Left lung (tissue), 10 donors: ENCODE results near the gene SETD2. TPM values are rescaled to one million over a fixed set of nuclear protein-coding genes. Genes with fewer than 3 reads are reported as not detected.

ENCODE experiments used
- ATAC-seq: fragments of 200-7000 bp; cut with Tn5 transposase; one replicate; pipeline ENCODE4 v1.9.1; 2020; ENCODE audit warnings: moderate library complexity
- DNase-seq, 4 donors: peaks; one replicate each; pipeline ENCODE4 v3.0.0-alpha.2; 2013 to 2020
- H3K27ac ChIP-seq, 2 donors: fragments of 200-600 bp; sonication (generic) in 1 of 2; one replicate each; pipeline versions ENCODE4 v1.5.0 to v1.8.0; 2020 to 2021
- H3K27me3 ChIP-seq, 2 donors: fragments of 200-600 bp; sonication (generic) in 1 of 2; one replicate each; pipeline versions ENCODE4 v1.5.0 to v1.8.0; 2020 to 2021
- H3K36me3 ChIP-seq, 2 donors: fragments of 200-600 bp; sonication (generic) in 1 of 2; one replicate each; pipeline versions ENCODE4 v1.5.0 to v1.8.0; 2020 to 2021
- H3K4me1 ChIP-seq, 2 donors: fragments of 200-600 bp; one replicate each; pipeline ENCODE4 v1.8.0; 2021
- H3K4me3 ChIP-seq, 2 donors: fragments of 200-600 bp; sonication (generic) in 1 of 2; one replicate each; pipeline versions ENCODE4 v1.5.0 to v1.8.0; 2020 to 2021; ENCODE audit warnings: mild to moderate bottlenecking in 1 of 2
- H3K9me3 ChIP-seq, 2 donors: fragments of 200-600 bp; sonication (generic) in 1 of 2; one replicate each; pipeline versions ENCODE4 v1.5.0 to v1.8.0; 2020 to 2021
- CTCF ChIP-seq, 2 donors: fragments of 200-600 bp; sonication (generic) in 1 of 2; IDR thresholded peaks; one replicate each; pipeline versions ENCODE4 v1.5.0 to v1.8.0; 2021; ENCODE audit warnings: antibody characterized with exemption in 2 of 2
- intact Hi-C, 2 donors: fragments of 100-400 bp; cut with DNase I; formaldehyde crosslinking; loops; one replicate each; pipeline versions ENCODE4 v1.11.2 to v1.14.2; 2022
- polyA plus RNA-seq, 6 donors: library from polyadenylated mRNA; unstranded; fragments of 120-200 nt; gene quantifications; one replicate each; pipeline ENCODE4 v1.2.1, GENCODE V29; 2013; ENCODE audit not compliant: insufficient read length in 6 of 6
- total RNA-seq, 2 donors: library from RNA; stranded (reverse); fragmentation: NEBNext Ultra II Directional; extraction: Animal tissue kit (Norgen Biotek cat#: 25700); gene quantifications; one replicate each; pipeline ENCODE4 v1.2.1, GENCODE V29; 2021
- donor health status: DM: no; HTN: yes; CAD: no.
- donor health status: DM: no; HTN: no; CAD: no.

The SETD2 gene
- total and polyA plus RNA-seq, 8 donors, result 40.1 to 68.9 (median 60.0) TPM

DNA sequence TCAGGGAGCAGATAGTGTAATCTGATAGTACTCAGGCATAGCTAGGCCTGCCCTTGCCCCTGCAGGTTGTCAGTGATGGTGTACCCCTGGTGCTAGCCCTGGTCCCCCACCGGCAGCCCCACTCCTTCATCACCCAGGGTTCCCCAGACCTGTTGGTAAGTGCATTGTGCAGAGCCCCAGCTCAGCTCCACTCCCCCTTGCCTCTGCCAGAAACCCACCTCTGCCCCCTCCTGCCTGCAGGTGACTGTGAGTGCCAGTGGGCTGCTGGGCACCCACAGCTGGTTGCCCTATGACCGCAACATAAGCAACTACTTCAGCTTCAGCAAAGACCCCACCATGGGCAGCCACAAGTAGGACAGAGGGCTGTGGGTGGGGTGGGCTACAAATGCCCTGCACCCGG lies 156.9 kb downstream of the SETD2 start:
- Histone ChIP-seq H3K36me3 (peaks cover 0 to 86% of the 10 kb centered on the region in 2 donors), H3K4me1 (peaks cover 4 to 19% of the 10 kb centered on the region in 2 donors), H3K27ac (no peak overlapping the region), H3K4me3 (no peak overlapping the region), H3K9me3 (no peaks in the 10 kb centered on the region), H3K27me3 (no peaks in the 10 kb centered on the region)
- TF ChIP-seq CTCF (IDR thresholded peaks at IDR 0.05), result no peak
- intact Hi-C loops, result no loop called here
- peak in 2 of 4 donors; percentile 31 for DNase-seq
- no peak for ATAC-seq

DNA sequence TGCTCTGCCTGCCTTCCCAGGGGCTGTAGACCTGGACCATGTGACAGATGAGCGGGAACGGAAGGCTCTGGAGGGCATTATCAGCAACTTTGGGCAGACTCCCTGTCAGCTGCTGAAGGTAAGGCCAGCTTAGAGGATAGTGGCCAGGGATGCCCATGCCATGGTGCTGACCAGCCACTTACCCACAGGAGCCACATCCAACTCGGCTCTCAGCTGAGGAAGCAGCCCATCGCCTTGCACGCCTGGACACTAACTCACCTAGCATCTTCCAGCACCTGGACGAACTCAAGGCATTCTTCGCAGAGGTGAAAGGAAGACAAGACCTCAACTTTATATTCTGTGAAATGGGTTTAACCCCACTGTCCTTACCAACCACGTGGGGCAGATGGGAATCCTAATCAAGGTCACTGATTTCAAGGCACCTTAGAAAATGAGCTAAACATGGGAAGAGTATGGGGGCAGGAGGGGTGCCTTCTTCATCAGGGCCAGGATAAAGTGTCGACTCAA lies 157.7 kb downstream of the SETD2 start:
- ATAC-seq (no peak), DNase-seq (no peak)
- Histone ChIP-seq H3K9me3 (no peaks in the 10 kb centered on the region), H3K4me1 (peaks cover 4 to 19% of the 10 kb centered on the region in 2 donors), H3K36me3 (peaks cover 0 to 94% of the 10 kb centered on the region in 2 donors), H3K27me3 (no peaks in the 10 kb centered on the region), H3K27ac (no peak overlapping the region), H3K4me3 (no peak overlapping the region)
- no peak for TF ChIP-seq CTCF (IDR thresholded peaks at IDR 0.05)
- intact Hi-C loops, result no loop called here

- peaks cover 0 to 99% of the 10 kb centered on the region in 2 donors for H3K36me3 ChIP-seq
Measured at GRCh38 chr3:47005212-47006144, 158.4 kb downstream of the SETD2 start.

DNA sequence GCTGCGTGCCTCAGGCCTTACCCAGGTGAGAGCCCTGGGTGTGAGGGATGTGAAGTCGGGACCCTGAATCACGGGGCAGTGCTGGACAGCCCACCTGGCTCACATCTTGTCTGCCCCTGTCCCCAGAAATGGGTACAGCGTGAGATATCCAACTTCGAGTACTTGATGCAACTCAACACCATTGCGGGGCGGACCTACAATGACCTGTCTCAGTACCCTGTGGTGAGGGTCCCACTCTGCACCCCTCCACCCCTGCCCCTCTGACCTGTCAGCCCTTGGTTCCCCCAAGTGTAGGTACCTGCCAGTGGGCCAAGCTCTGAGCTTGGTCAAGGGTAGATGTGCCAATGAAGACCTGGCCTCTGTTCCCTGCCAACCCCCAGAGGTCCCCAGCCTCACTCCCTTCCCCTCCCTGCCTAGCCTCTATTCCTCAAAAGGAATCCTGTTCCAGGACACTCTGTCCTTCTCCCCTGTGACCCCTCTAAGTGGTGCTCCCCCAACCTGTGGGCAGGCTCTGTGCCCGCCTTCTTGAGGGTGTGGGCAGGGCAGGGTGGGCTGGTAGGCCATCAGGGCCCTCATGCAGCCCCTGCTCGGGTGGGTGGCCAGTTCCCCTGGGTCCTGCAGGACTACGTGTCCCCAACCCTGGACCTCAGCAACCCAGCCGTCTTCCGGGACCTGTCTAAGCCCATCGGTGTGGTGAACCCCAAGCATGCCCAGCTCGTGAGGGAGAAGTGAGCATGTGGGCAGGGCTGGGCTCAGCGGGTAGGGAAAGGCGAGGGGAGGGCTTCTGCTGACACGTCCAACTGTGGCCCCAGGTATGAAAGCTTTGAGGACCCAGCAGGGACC lies 159.3 kb downstream of the SETD2 start:
- no peaks in the 10 kb centered on the region for H3K9me3 ChIP-seq
- H3K36me3 ChIP-seq, result peaks cover 0 to 99% of the 10 kb centered on the region in 2 donors
- H3K27ac ChIP-seq, result no peak overlapping the region
- ATAC-seq (no peak), DNase-seq (peak in 1 of 4 donors; percentile 58)
- peaks cover 0 to 11% of the 10 kb centered on the region in 2 donors for H3K4me1 ChIP-seq
- H3K4me3 ChIP-seq, result no peak overlapping the region
- intact Hi-C loops, result no loop called here
- TF ChIP-seq CTCF (IDR thresholded peaks at IDR 0.05), result no peak
- H3K27me3 ChIP-seq, result no peaks in the 10 kb centered on the region

More at GRCh38 chr3:47005212-47006144, 158.4 kb downstream of the SETD2 start:
- TF ChIP-seq CTCF (IDR thresholded peaks at IDR 0.05), result no peak
- Histone ChIP-seq H3K4me1 (peaks cover 4 to 19% of the 10 kb centered on the region in 2 donors), H3K27me3 (no peaks in the 10 kb centered on the region), H3K4me3 (no peak overlapping the region), H3K27ac (no peak overlapping the region), H3K9me3 (no peaks in the 10 kb centered on the region)
- DNase-seq (peak in 3 of 4 donors; percentile 36 to 68 (median 57)), ATAC-seq (no peak)
- intact Hi-C loops, result no loop called here
